Measurements from ENCODE around the gene CNTNAP2.

The CNTNAP2 gene

GRCh38 chr7:146781352-146782116, 664.9 kb downstream of the CNTNAP2 start:
- Histone ChIP-seq H2AFZ (ENCODE audit: low read depth) (no peak overlapping the region), H3K27me3 (ENCODE audit: insufficient read depth, low read depth) (no peaks in the 10 kb centered on the region), H3K27ac (no peak overlapping the region), H3K4me1 (ENCODE audit: low read depth, poor library complexity, severe bottlenecking) (no peaks in the 10 kb centered on the region), H3K79me2 (ENCODE audit: insufficient read depth, low read depth) (no peaks in the 10 kb centered on the region), H3K4me3 (IDR thresholded peaks at IDR 0.05; ENCODE audit: insufficient read depth, low read depth, low read length) (no peak overlapping the region), H3K36me3 (ENCODE audit: insufficient read depth) (no peaks in the 10 kb centered on the region), H3K9ac (no peak overlapping the region), H3K4me2 (no peak overlapping the region), H4K20me1 (ENCODE audit: insufficient read depth) (no peaks in the 10 kb centered on the region)
- TF ChIP-seq CTCF (conservative IDR thresholded peaks at IDR 0.05; ENCODE audit: low read depth, low read length), result no peak

GRCh38 chr7:146787266-146787665, 670.7 kb downstream of the CNTNAP2 start:
- H3K9ac ChIP-seq, result no peak overlapping the region
- H2AFZ ChIP-seq (ENCODE audit: low read depth), result no peak overlapping the region
- H3K36me3 ChIP-seq (ENCODE audit: insufficient read depth), result no peaks in the 10 kb centered on the region
- no peak overlapping the region for H3K27ac ChIP-seq
- no peak for TF ChIP-seq CTCF (conservative IDR thresholded peaks at IDR 0.05; ENCODE audit: low read depth, low read length)
- H3K4me1 ChIP-seq (ENCODE audit: low read depth, poor library complexity, severe bottlenecking), result no peaks in the 10 kb centered on the region
- H4K20me1 ChIP-seq (ENCODE audit: insufficient read depth), result no peaks in the 10 kb centered on the region
- H3K27me3 ChIP-seq (ENCODE audit: insufficient read depth, low read depth), result no peaks in the 10 kb centered on the region
- no peaks in the 10 kb centered on the region for H3K79me2 ChIP-seq (ENCODE audit: insufficient read depth, low read depth)
- H3K4me3 ChIP-seq (IDR thresholded peaks at IDR 0.05; ENCODE audit: insufficient read depth, low read depth, low read length), result no peak overlapping the region
- no peak overlapping the region for H3K4me2 ChIP-seq

GRCh38 chr7:146788008-146788407, 671.4 kb downstream of the CNTNAP2 start:
- H3K4me1 ChIP-seq (ENCODE audit: low read depth, poor library complexity, severe bottlenecking), result no peaks in the 10 kb centered on the region
- H2AFZ ChIP-seq (ENCODE audit: low read depth), result no peak overlapping the region
- no peak overlapping the region for H3K4me3 ChIP-seq (IDR thresholded peaks at IDR 0.05; ENCODE audit: insufficient read depth, low read depth, low read length)
- H3K79me2 ChIP-seq (ENCODE audit: insufficient read depth, low read depth), result no peaks in the 10 kb centered on the region
- no peak overlapping the region for H3K27ac ChIP-seq
- no peak for TF ChIP-seq CTCF (conservative IDR thresholded peaks at IDR 0.05; ENCODE audit: low read depth, low read length)
- no peaks in the 10 kb centered on the region for H3K36me3 ChIP-seq (ENCODE audit: insufficient read depth)
- H3K9ac ChIP-seq, result no peak overlapping the region
- H3K27me3 ChIP-seq (ENCODE audit: insufficient read depth, low read depth), result no peaks in the 10 kb centered on the region
- no peak overlapping the region for H3K4me2 ChIP-seq
- no peaks in the 10 kb centered on the region for H4K20me1 ChIP-seq (ENCODE audit: insufficient read depth)

- Histone ChIP-seq H3K4me3 (IDR thresholded peaks at IDR 0.05; ENCODE audit: insufficient read depth, low read depth, low read length) (no peak overlapping the region), H3K4me2 (no peak overlapping the region), H4K20me1 (ENCODE audit: insufficient read depth) (no peaks in the 10 kb centered on the region), H2AFZ (ENCODE audit: low read depth) (no peak overlapping the region), H3K27me3 (ENCODE audit: insufficient read depth, low read depth) (no peaks in the 10 kb centered on the region), H3K36me3 (ENCODE audit: insufficient read depth) (no peaks in the 10 kb centered on the region), H3K27ac (no peak overlapping the region), H3K9ac (no peak overlapping the region), H3K4me1 (ENCODE audit: low read depth, poor library complexity, severe bottlenecking) (no peaks in the 10 kb centered on the region), H3K79me2 (ENCODE audit: insufficient read depth, low read depth) (no peaks in the 10 kb centered on the region)
- TF ChIP-seq CTCF (conservative IDR thresholded peaks at IDR 0.05; ENCODE audit: low read depth, low read length), result no peak
These were observed 675.0 kb downstream of the CNTNAP2 start for GRCh38 chr7:146791344-146792285.

All from KMS-11 (cell line).